Testis (tissue), 3 donors: ENCODE measurements around the gene C17orf78. TPM values are rescaled to one million over a fixed set of nuclear protein-coding genes. Genes with fewer than 3 reads are reported as not detected.

Experiments used
- DNase-seq: peaks from one replicate; pipeline ENCODE4 v3.0.0-alpha.2; 2019
- H3K27ac ChIP-seq, 2 donors: fragments of 200-600 bp; sonication (generic); one replicate each; pipeline ENCODE4 v1.5.1; 2019
- H3K27me3 ChIP-seq: fragments of 200-600 bp; sonication (generic); one replicate; pipeline ENCODE4 v1.5.1; 2019
- H3K36me3 ChIP-seq: fragments of 200-600 bp; sonication (generic); one replicate; pipeline ENCODE4 v1.5.1; 2017; ENCODE audit warnings: low read depth; ENCODE audit errors: missing control alignments
- H3K4me1 ChIP-seq: fragments of 200-600 bp; sonication (generic); one replicate; pipeline ENCODE4 v1.5.1; 2019
- H3K4me3 ChIP-seq, 2 donors: fragments of 200-600 bp; sonication (generic); one replicate each; pipeline ENCODE4 v1.5.1; 2017 to 2019
- H3K9me3 ChIP-seq: fragments of 200-600 bp; sonication (generic); one replicate; pipeline ENCODE4 v1.5.1; 2017
- POLR2A ChIP-seq: fragments of 450-650 bp; IDR thresholded peaks from one replicate; pipeline ENCODE4 v1.6.1; 2017; ENCODE audit warnings: antibody characterized with exemption, mild to moderate bottlenecking, moderate library complexity
- WGBS, 2 donors: methylation state at CpG; one replicate each; pipeline ENCODE4 v1.1.5; 2018; 5-methylcytosine and 5-hydroxymethylcytosine counted together
- intact Hi-C: fragments of 100-400 bp; cut with DNase I; formaldehyde crosslinking; loops from one replicate; pipeline ENCODE4 v1.15.1; 2023; ENCODE audit warnings: low total_unique reads
- polyA plus RNA-seq: library from polyadenylated mRNA; stranded (reverse); fragments of 350-450 nt; fragmentation: Illumina TruSeq; extraction: RNeasy Lipid Tissue Mini Kit (QIAGEN cat#74804); gene quantifications from one replicate; pipeline ENCODE4 v1.2.3, GENCODE V29; 2014; ENCODE audit warnings: low read depth, low replicate concordance; ENCODE audit not compliant: insufficient read depth
- total RNA-seq, 2 donors: library from RNA; depleted of rRNA; stranded (reverse); fragments of >200 nt; gene quantifications; one replicate each; pipeline ENCODE4 v1.2.3, GENCODE V29; 2016
- TF ChIP-seq, protein P1 (sequence below), 3 experiments: fragments of 450-650 bp in 2 of 3; fragments of 200-600 bp in 1 of 3; sonication (generic) in 1 of 3; IDR thresholded peaks; one replicate each; pipeline ENCODE4 v1.5.1; 2016 to 2019; ENCODE audit warnings: antibody characterized with exemption in 3 of 3, mild to moderate bottlenecking in 2 of 3, moderate library complexity in 1 of 3

The C17orf78 gene
- total and polyA plus RNA-seq, 3 donors from 2014 or later: 0.56 to 2.7 (median 2.0) TPM

- no peaks in the 10 kb centered on the region for H3K27me3 ChIP-seq
- no peak overlapping the region for H3K4me3 ChIP-seq
- H3K27ac ChIP-seq: no peak overlapping the region
- TF ChIP-seq, protein P1, sequence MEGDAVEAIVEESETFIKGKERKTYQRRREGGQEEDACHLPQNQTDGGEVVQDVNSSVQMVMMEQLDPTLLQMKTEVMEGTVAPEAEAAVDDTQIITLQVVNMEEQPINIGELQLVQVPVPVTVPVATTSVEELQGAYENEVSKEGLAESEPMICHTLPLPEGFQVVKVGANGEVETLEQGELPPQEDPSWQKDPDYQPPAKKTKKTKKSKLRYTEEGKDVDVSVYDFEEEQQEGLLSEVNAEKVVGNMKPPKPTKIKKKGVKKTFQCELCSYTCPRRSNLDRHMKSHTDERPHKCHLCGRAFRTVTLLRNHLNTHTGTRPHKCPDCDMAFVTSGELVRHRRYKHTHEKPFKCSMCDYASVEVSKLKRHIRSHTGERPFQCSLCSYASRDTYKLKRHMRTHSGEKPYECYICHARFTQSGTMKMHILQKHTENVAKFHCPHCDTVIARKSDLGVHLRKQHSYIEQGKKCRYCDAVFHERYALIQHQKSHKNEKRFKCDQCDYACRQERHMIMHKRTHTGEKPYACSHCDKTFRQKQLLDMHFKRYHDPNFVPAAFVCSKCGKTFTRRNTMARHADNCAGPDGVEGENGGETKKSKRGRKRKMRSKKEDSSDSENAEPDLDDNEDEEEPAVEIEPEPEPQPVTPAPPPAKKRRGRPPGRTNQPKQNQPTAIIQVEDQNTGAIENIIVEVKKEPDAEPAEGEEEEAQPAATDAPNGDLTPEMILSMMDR (IDR thresholded peaks at IDR 0.05): no peak
- TF ChIP-seq POLR2A: no peak
- intact Hi-C loops: no loop called here
- 76 to 90% methylated on average over 1 of the region's 1 CpG for WGBS, 2 donors
- no peak for DNase-seq
- peaks cover under 1% of the 10 kb centered on the region for H3K4me1 ChIP-seq
- H3K9me3 ChIP-seq: no peaks in the 10 kb centered on the region
- H3K36me3 ChIP-seq: no peaks in the 10 kb centered on the region
These were observed 10.2 kb upstream of the C17orf78 start for GRCh38 chr17:37365589-37365988.

DNA sequence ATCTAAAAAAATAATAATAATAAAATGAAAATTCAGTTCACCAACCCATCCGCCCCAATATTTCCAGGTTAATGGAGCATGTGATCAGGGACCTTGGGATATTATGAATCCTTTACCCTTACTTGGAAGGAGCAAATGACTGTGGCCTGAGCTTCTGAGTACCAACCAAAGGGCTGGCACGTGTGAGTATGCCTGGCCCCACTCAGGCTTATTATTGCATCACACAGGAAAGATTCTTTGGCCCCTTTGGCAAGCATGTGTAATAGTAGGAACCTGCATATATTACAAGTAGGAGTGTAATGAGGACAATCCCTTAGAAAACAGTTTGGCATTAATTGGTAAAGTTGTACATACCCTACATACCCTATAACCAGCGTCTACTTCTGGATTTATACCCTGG is 7.2 kb upstream of the C17orf78 start:
- intact Hi-C loops: no loop called here
- DNase-seq: no peak
- Histone ChIP-seq H3K4me3 (no peak overlapping the region), H3K27ac (no peak overlapping the region), H3K36me3 (no peaks in the 10 kb centered on the region), H3K4me1 (no peaks in the 10 kb centered on the region), H3K9me3 (no peaks in the 10 kb centered on the region), H3K27me3 (no peaks in the 10 kb centered on the region)
- 85 to 91% methylated on average over 3 of the region's 3 CpGs for WGBS, 2 donors
- TF ChIP-seq POLR2A: no peak
- TF ChIP-seq, protein P1 (IDR thresholded peaks at IDR 0.05): no peak

DNA sequence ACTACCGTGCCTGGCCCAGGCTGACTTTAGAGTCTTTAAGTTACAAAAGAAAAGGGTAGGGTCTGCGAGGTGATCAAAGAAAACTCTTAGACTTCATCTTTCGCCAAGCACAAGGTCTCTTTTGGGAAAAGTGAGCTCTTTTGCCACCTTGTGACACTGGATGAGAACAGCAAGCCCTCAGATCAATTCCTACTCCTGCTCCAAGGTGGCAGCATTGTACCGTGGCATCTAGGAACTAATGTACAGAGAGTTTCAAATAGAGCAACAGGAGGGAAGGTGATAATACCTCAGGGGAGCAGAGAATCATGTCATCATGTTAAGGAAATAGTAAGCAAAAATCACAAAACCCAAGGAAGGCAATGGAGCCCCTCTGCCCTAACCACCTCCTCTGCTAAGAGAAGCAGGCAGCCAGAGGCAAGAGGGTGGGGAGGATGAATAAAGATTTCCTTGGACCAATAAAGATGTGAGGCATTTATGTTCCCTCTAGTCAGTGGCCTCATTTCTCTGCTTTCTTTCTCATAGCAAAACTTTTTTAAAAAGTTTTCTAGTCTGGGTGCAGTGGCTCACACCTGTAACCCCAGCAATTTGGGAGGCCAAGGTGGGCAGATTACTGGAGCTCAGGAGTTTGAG is 2.1 kb upstream of the C17orf78 start:
- H3K4me1 ChIP-seq: no peaks in the 10 kb centered on the region
- intact Hi-C loops: no loop called here
- H3K9me3 ChIP-seq: no peaks in the 10 kb centered on the region
- TF ChIP-seq, protein P1 (IDR thresholded peaks at IDR 0.05): peak; percentile 87 to 97 (median 88)
- TF ChIP-seq POLR2A: no peak
- WGBS, 2 donors: 24 to 32% methylated on average over 4 of the region's 4 CpGs
- H3K4me3 ChIP-seq: no peak overlapping the region
- no peaks in the 10 kb centered on the region for H3K27me3 ChIP-seq
- DNase-seq: peak; percentile 80
- no peaks in the 10 kb centered on the region for H3K36me3 ChIP-seq
- no peak overlapping the region for H3K27ac ChIP-seq

DNA sequence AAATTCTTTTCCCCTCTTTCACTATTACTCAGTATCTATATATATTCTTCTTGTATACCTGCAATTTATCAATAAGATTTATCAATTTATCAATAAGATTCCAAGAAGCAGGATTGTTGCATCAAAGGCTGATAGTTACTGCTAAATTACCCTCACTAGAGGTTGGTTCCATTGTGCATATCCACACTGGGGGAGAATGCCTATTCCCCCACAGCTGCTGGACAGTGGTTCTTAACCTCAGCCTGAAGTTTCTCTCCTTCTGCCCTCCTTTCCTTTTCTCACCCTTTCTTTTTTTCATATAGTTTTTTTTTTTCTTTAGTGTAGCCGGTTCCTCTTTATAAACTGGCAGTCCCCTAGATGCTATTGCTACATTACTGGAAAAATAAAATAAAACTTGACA is 6.3 kb downstream of the C17orf78 start:
- Histone ChIP-seq H3K9me3 (no peaks in the 10 kb centered on the region), H3K36me3 (no peaks in the 10 kb centered on the region), H3K27me3 (no peaks in the 10 kb centered on the region), H3K4me3 (no peak overlapping the region), H3K27ac (no peak overlapping the region), H3K4me1 (no peaks in the 10 kb centered on the region)
- TF ChIP-seq, protein P1 (IDR thresholded peaks at IDR 0.05): no peak
- TF ChIP-seq POLR2A: no peak
- intact Hi-C loops: no loop called here
- no peak for DNase-seq
- WGBS, 2 donors: 91 to 93% methylated on average over 1 of the region's 1 CpG

GRCh38 chr17:37384560-37385149 is 8.9 kb downstream of the C17orf78 start:
- intact Hi-C loops: no loop called here
- no peak for DNase-seq
- 93 to 96% methylated on average over 3 of the region's 3 CpGs for WGBS, 2 donors
- Histone ChIP-seq H3K27ac (no peak overlapping the region), H3K4me1 (no peaks in the 10 kb centered on the region), H3K36me3 (no peaks in the 10 kb centered on the region), H3K9me3 (no peaks in the 10 kb centered on the region), H3K4me3 (no peak overlapping the region), H3K27me3 (no peaks in the 10 kb centered on the region)
- TF ChIP-seq POLR2A: no peak
- TF ChIP-seq, protein P1 (IDR thresholded peaks at IDR 0.05): no peak
